H9 (cell line): ENCODE results near the gene IGDCC3. TPM values are rescaled to one million over a fixed set of nuclear protein-coding genes. Genes with fewer than 3 reads are reported as not detected.

Experiments used
- DNase-seq: peaks from one replicate; pipeline ENCODE4 v3.0.0-alpha.2; 2017
- H2AFZ ChIP-seq: one replicate; pipeline ENCODE4 v1.6.1; 2013; ENCODE audit warnings: mild to moderate bottlenecking, low read length, control low read depth, moderate library complexity
- H2AK5ac ChIP-seq: 2 replicates; pipeline ENCODE4 v1.6.1; 2013; ENCODE audit warnings: low read length, control low read depth, mixed read lengths; ENCODE audit not compliant: insufficient read length
- H2BK120ac ChIP-seq: one replicate; pipeline ENCODE4 v1.6.1; 2013; ENCODE audit warnings: low read depth, mild to moderate bottlenecking, low read length, control low read depth, inconsistent platforms; ENCODE audit not compliant: poor library complexity, severe bottlenecking
- H2BK12ac ChIP-seq: 2 replicates; pipeline ENCODE4 v1.6.1; 2013; ENCODE audit warnings: low read length, control low read depth, mixed read lengths, low read depth; ENCODE audit not compliant: insufficient read length
- H2BK15ac ChIP-seq: 2 replicates; pipeline ENCODE4 v1.6.1; 2013; ENCODE audit warnings: low read depth, low read length, control low read depth
- H2BK20ac ChIP-seq: one replicate; pipeline ENCODE4 v1.6.1; 2013; ENCODE audit warnings: low read depth, mild to moderate bottlenecking, low read length, control low read depth, inconsistent platforms; ENCODE audit not compliant: poor library complexity, severe bottlenecking
- H2BK5ac ChIP-seq: 2 replicates; pipeline ENCODE4 v1.6.1; 2013; ENCODE audit warnings: low read length, control low read depth, mixed read lengths; ENCODE audit not compliant: insufficient read length
- H3K14ac ChIP-seq: 2 replicates; pipeline ENCODE4 v1.6.1; 2013; ENCODE audit warnings: low read length, control low read depth; ENCODE audit not compliant: insufficient read depth
- H3K18ac ChIP-seq: 2 replicates; pipeline ENCODE4 v1.6.1; 2013; ENCODE audit warnings: low read depth, mild to moderate bottlenecking, mixed read lengths, low read length, control low read depth; ENCODE audit not compliant: insufficient read length
- H3K23ac ChIP-seq: 2 replicates; pipeline ENCODE4 v1.6.1; 2013; ENCODE audit warnings: low read length, control low read depth, mixed read lengths, low read depth; ENCODE audit not compliant: insufficient read length
- H3K23me2 ChIP-seq: 2 replicates; pipeline ENCODE4 v1.6.1; 2013; ENCODE audit warnings: low read depth, mild to moderate bottlenecking, mixed read lengths, low read length, control low read depth; ENCODE audit not compliant: insufficient read length, poor library complexity, severe bottlenecking
- H3K27ac ChIP-seq: 2 replicates; pipeline ENCODE4 v1.5.1; 2013; ENCODE audit warnings: low read length, control low read depth, mixed read lengths, low read depth; ENCODE audit not compliant: insufficient read length
- H3K27me3 ChIP-seq: 2 replicates; pipeline ENCODE4 v1.6.1; 2013; ENCODE audit warnings: low read length, control low read depth, inconsistent platforms; ENCODE audit not compliant: insufficient read depth
- H3K4ac ChIP-seq: 2 replicates; pipeline ENCODE4 v1.6.1; 2013; ENCODE audit warnings: low read depth, mild to moderate bottlenecking, control low read depth, inconsistent platforms, low read length, moderate library complexity
- H3K4me1 ChIP-seq: 2 replicates; pipeline ENCODE4 v1.6.1; 2013; ENCODE audit warnings: low read length, control low read depth, inconsistent platforms; ENCODE audit not compliant: insufficient read depth
- H3K4me2 ChIP-seq: 2 replicates; pipeline ENCODE4 v1.6.1; 2013; ENCODE audit warnings: low read length, control low read depth, mixed read lengths; ENCODE audit not compliant: insufficient read length, insufficient read depth
- H3K56ac ChIP-seq: 2 replicates; pipeline ENCODE4 v1.6.1; 2013; ENCODE audit warnings: low read depth, mild to moderate bottlenecking, mixed read lengths, low read length, control low read depth; ENCODE audit not compliant: insufficient read length
- H3K79me1 ChIP-seq: 2 replicates; pipeline ENCODE4 v1.6.1; 2013; ENCODE audit warnings: low read depth, mild to moderate bottlenecking, moderate library complexity, low read length, control low read depth, inconsistent platforms; ENCODE audit not compliant: insufficient read depth, poor library complexity, severe bottlenecking
- H3K79me2 ChIP-seq: 2 replicates; pipeline ENCODE4 v1.6.1; 2013; ENCODE audit warnings: low read length, control low read depth, inconsistent platforms; ENCODE audit not compliant: insufficient read depth
- H3K9ac ChIP-seq: 2 replicates; pipeline ENCODE4 v1.6.1; 2013; ENCODE audit warnings: low read length, control low read depth, mixed read lengths; ENCODE audit not compliant: insufficient read length; ENCODE audit errors: extremely low read depth
- H3K9me3 ChIP-seq: one replicate; pipeline ENCODE4 v1.6.1; 2013; ENCODE audit warnings: low read depth, low read length, inconsistent platforms; ENCODE audit not compliant: control insufficient read depth
- H3T11ph ChIP-seq: one replicate; pipeline ENCODE4 v1.6.1; 2013; ENCODE audit warnings: mild to moderate bottlenecking, low read length, control low read depth, inconsistent platforms
- H4K20me1 ChIP-seq: one replicate; pipeline ENCODE4 v1.6.1; 2013; ENCODE audit not compliant: control insufficient read depth, insufficient read length, insufficient read depth
- H4K5ac ChIP-seq: 2 replicates; pipeline ENCODE4 v1.6.1; 2013; ENCODE audit warnings: low read depth, mild to moderate bottlenecking, mixed read lengths, low read length, control low read depth; ENCODE audit not compliant: insufficient read length
- H4K8ac ChIP-seq: replicated peaks from 2 replicates; pipeline ENCODE4 v1.6.1; 2013; ENCODE audit warnings: low read length, control low read depth, mixed read lengths, low read depth; ENCODE audit not compliant: insufficient read length
- H4K91ac ChIP-seq: 2 replicates; pipeline ENCODE4 v1.6.1; 2013; ENCODE audit warnings: low read depth, mild to moderate bottlenecking, moderate library complexity, mixed read lengths, low read length, control low read depth; ENCODE audit not compliant: insufficient read length
- H3K27ac Mint-ChIP-seq, 3 experiments: 2 replicates in 2 of 3; 3 replicates in 1 of 3; pipeline ENCODE4 v1.8.0; 2020 to 2021; ENCODE audit warnings: mixed read lengths in 3 of 3, mild to moderate bottlenecking in 1 of 3, moderate library complexity in 1 of 3
- H3K27me3 Mint-ChIP-seq: 2 replicates; pipeline ENCODE4 v1.8.0; 2021; ENCODE audit warnings: low read depth, mild to moderate bottlenecking, moderate library complexity, mixed read lengths
- H3K36me3 Mint-ChIP-seq, 3 experiments: 2 replicates in 2 of 3; 3 replicates in 1 of 3; pipeline ENCODE4 v1.8.0; 2020 to 2021; ENCODE audit warnings: low read depth in 3 of 3, mixed read lengths in 3 of 3; ENCODE audit not compliant: insufficient read depth in 1 of 3
- H3K4me1 Mint-ChIP-seq, 2 experiments: 2 replicates each; pipeline ENCODE4 v1.8.0; 2020; ENCODE audit warnings: mixed read lengths in 2 of 2
- H3K4me3 Mint-ChIP-seq, 2 experiments: 2 replicates in 1 of 2; 3 replicates in 1 of 2; pipeline ENCODE4 v1.8.0; 2020 to 2021; ENCODE audit warnings: mild to moderate bottlenecking in 2 of 2, mixed read lengths in 2 of 2, moderate library complexity in 1 of 2
- H3K9me3 Mint-ChIP-seq, 2 experiments: 2 replicates in 1 of 2; 3 replicates in 1 of 2; pipeline ENCODE4 v1.8.0; 2020; ENCODE audit warnings: mild to moderate bottlenecking in 2 of 2, mixed read lengths in 2 of 2, moderate library complexity in 1 of 2
- WGBS: extraction: QIAGEN DNeasy Blood & Tissue Kit; methylation state at CpG from one replicate; pipeline ENCODE4 v1.1.7; 2013; ENCODE audit warnings: missing lambda C conversion rate, low lambda C conversion rate, mixed read lengths; ENCODE audit not compliant: insufficient read length; ENCODE audit errors: extremely low coverage; 5-methylcytosine and 5-hydroxymethylcytosine counted together
- total RNA-seq: library from RNA; stranded (reverse); gene quantifications from 2 replicates; pipeline ENCODE4 v1.2.1, GENCODE V29; 2021
- TF ChIP-seq, protein P1 (sequence below): fragments of 200-600 bp; sonication (generic); conservative IDR thresholded peaks from 3 replicates; pipeline ENCODE4 v1.8.0; 2021; ENCODE audit warnings: antibody characterized with exemption, mild to moderate bottlenecking

Gene IGDCC3
- total RNA-seq, 1 experiment from 2014 or later = 18.9 TPM

DNA sequence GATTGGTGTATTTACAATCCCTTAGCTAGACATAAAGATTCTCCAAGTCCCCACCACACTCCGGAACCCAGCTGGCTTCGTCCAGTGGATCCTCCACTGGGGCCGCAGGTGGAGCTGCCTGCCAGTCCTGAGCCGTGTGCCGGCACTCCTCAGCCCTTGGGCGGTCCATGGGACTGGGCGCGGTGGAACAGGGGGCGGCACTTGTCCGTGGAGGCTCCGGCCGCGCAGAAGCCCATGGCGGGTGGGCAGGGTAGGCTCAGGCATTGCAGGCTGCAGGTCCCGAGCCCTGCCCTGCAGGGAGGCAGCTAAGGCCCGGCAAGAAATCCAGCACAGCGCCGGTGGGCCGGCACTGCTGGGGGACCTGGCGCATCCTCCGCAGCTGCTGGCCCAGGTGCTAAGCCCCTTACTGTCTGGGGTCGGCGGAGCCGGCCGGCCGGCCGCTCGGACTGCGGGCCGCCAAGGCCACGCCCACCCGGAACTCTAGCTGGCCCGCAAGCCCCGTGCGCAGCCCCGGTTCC is 76.8 kb downstream of the IGDCC3 start:
- Mint-ChIP-seq H3K36me3 (no peaks in the 10 kb centered on the region), H3K4me1 (peaks cover 21 to 28% of the 10 kb centered on the region in 2 experiments), H3K4me3 (peak overlapping the region in 1 of 2 experiments; percentile 43; a peak in 1 of 5 replicates), H3K27me3 (peaks cover 2% of the 10 kb centered on the region; the same call in 1 of the 2 replicates), H3K27ac (no peak overlapping the region), H3K9me3 (no peaks in the 10 kb centered on the region; a peak in 1 of 5 replicates)
- Histone ChIP-seq H2BK120ac (no peak overlapping the region), H3K56ac (no peak overlapping the region), H2BK20ac (no peak overlapping the region), H4K8ac (no peak overlapping the region), H3K9ac (no peak overlapping the region), H4K91ac (no peak overlapping the region), H2BK5ac (no peak overlapping the region), H3K27ac (no peak overlapping the region), H3K79me1 (no peaks in the 10 kb centered on the region), H4K5ac (no peak overlapping the region), H4K20me1 (no peaks in the 10 kb centered on the region), H2BK12ac (no peak overlapping the region), H2AFZ (no peak overlapping the region), H3K14ac (no peak overlapping the region), H2AK5ac (no peak overlapping the region), H3K4ac (no peak overlapping the region), H3K9me3 (no peaks in the 10 kb centered on the region), H3K27me3 (no peaks in the 10 kb centered on the region), H3K4me1 (peaks cover 2% of the 10 kb centered on the region; the same call in 1 of the 2 replicates), H3K23me2 (peaks cover 7% of the 10 kb centered on the region), H3K18ac (peak overlapping the region; percentile 72), H3K23ac (no peak overlapping the region), H3K4me2 (no peak overlapping the region), H3T11ph (no peak overlapping the region), H2BK15ac (no peak overlapping the region), H3K79me2 (no peaks in the 10 kb centered on the region)
- no CpG with 5 or more reads among the region's 36 CpGs for WGBS
- peak; percentile 80 for DNase-seq
- TF ChIP-seq, protein P1, sequence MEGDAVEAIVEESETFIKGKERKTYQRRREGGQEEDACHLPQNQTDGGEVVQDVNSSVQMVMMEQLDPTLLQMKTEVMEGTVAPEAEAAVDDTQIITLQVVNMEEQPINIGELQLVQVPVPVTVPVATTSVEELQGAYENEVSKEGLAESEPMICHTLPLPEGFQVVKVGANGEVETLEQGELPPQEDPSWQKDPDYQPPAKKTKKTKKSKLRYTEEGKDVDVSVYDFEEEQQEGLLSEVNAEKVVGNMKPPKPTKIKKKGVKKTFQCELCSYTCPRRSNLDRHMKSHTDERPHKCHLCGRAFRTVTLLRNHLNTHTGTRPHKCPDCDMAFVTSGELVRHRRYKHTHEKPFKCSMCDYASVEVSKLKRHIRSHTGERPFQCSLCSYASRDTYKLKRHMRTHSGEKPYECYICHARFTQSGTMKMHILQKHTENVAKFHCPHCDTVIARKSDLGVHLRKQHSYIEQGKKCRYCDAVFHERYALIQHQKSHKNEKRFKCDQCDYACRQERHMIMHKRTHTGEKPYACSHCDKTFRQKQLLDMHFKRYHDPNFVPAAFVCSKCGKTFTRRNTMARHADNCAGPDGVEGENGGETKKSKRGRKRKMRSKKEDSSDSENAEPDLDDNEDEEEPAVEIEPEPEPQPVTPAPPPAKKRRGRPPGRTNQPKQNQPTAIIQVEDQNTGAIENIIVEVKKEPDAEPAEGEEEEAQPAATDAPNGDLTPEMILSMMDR = no peak
